GM18526 (cell line): ENCODE results near the gene PSMA2.

Experiments used
- POLR2A ChIP-seq: IDR thresholded peaks from 3 replicates; pipeline ENCODE4 v1.6.1; 2011; ENCODE audit not compliant: insufficient read length; ENCODE audit errors: extremely low read depth

PSMA2 gene

GRCh38 chr7:42952328-42952727, 20.4 kb upstream of the PSMA2 start:
- no peak for TF ChIP-seq POLR2A

GRCh38 chr7:42950417-42950816, 18.4 kb upstream of the PSMA2 start:
- no peak for TF ChIP-seq POLR2A

DNA sequence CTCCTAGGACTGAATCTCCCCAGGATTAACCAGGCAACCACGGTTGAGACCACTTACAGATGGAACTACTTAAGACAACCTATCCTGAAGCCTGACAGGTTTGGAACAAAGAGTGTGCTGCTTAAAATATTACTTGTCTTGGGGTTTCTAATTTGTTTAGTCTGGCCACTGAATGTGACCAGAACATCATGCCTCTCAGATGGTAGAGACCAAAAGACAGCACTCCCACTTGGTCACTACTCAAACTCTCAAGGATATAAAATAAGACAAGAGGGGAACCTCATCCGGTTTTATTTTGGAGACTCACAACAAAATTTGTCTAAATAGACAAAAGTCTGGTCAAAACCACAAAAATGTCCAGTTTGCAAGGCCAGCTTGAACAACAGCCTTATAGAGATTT, 15.5 kb upstream of the PSMA2 start:
- no peak for TF ChIP-seq POLR2A

DNA sequence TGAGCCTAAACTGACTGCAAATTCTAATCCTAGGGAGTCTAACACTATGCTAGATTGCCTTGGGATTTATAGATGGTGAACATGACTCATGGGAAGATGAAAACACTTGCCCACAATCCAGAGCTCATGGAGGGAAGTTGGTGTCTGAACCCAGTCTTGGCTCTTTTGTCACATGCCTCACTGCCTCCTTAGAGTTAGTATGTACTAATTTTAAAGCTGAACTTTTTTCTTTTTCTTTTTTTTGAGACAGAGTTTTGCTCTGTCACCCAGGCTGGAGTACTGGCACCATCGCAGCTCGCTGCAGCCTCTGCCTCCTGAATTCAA, 14.6 kb upstream of the PSMA2 start:
- no peak for TF ChIP-seq POLR2A

DNA sequence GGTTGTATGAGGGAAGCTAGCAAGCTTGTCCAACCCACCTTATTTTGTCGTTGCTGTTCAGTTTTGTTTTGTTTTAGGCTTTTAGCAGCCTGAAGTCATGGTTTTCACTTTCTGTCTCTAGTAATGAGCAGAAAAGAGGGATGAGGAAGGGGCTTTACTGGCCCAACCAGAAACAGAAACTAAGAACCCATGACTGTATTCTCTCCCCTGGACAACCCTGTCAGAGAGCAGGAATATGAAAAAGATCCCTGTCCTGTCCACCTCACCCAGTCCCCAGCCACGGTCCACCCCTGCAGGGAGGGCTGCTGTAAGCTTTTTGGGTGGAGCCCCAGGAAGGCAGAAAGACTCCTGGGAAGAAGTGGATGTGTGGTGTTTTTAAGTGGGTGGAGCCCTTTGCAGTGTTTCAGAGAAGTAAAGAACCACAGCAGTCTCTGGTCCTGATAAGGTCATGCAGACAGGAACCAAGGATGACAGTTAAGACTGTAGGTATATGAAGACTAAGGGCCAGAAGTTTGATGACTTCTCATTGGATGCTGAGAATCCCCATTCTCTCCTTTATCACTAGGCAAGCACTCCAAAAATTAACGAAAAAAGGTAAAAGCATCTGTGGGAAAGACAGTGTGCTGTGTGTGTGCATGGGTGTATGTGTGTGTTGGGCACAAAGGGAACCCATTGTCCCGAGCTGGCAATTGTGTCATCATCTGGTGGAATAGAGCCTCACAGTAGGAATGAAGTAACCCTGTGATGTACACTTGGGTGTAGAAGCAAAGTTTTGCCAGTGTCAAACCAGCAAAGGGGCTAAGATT, 14.1 kb upstream of the PSMA2 start:
- TF ChIP-seq POLR2A, result no peak

GRCh38 chr7:42940985-42941847, 9.2 kb upstream of the PSMA2 start:
- no peak for TF ChIP-seq POLR2A

- TF ChIP-seq POLR2A, result no peak
These were observed 7.7 kb upstream of the PSMA2 start for GRCh38 chr7:42939457-42940240.

DNA sequence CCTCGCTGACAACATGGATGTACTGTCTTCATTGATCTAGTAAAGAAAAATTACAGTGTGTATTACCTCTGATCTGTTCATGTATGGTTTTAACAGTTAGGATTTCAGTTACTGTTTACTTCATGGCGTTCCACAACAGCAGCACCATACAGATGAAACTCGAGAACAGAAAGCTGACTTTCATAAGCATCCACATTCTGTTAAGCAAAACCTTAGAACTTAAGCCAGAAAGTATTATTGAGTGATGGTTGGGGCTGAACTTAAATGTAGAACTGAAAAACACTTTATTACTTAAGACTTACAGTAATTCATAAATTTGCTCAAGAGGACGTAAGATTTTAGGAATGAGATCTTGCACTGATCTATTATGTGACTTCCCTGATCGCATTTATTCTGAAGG, 3.9 kb upstream of the PSMA2 start:
- TF ChIP-seq POLR2A, result no peak

DNA sequence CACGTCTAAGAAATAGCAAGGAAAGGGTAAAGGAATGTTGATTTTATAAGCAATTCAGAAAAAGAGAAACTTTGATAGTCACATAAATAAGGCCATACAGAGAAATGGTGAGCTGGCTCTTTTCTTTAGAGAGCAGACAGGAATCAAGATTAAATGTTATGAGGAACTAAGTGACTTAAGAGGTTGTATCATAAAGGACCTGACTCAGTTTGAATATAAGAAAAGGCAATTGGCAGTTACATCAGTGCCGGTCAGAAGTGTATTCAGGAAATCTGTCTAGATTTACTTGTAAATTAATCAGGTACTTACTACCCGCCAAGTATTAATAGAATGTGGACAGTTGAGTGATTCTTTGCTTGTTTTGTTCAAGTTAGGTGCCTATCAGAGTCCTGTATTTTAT, 2.3 kb upstream of the PSMA2 start:
- TF ChIP-seq POLR2A, result no peak

DNA sequence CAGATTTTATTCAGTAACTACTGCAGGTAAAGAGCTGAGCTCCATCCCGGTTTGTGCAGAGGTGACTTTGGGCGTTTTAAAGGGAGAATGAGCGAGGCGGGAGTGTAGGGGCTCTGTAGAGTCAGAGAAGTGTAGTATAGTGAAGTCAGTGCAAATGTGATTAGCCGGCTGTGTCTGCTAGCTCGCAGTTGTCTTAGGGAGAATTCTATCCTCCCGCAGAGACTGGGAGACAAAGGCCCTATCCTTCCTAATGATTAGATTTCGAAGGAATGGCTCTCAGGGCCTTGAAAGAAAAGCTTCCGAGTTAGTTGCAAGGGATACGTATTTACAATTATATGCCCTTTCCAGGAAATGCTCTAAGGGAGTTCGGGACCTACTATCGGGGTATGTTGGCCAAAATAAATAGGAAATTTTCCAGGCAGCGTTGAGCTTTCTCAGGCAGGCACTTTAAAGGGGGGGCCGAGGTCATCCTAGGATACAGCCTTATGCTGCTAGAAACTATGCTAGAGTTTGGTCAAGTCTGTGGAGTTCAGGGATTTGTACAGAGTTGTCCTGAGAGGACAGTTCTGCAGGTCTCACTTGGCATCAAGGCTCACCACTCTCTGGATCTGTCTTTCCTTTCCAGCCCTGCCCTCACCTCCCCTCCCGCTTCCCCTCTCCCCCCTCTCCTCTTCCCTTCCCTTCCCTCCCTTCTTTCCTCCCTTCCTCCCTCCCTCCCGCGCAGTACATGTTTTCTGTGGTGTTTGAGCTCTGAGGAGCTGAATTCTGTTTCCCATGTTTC, 1.0 kb upstream of the PSMA2 start:
- TF ChIP-seq POLR2A, result no peak

GRCh38 chr7:42931447-42931833, 534 bp downstream of the PSMA2 start:
- no peak for TF ChIP-seq POLR2A

DNA sequence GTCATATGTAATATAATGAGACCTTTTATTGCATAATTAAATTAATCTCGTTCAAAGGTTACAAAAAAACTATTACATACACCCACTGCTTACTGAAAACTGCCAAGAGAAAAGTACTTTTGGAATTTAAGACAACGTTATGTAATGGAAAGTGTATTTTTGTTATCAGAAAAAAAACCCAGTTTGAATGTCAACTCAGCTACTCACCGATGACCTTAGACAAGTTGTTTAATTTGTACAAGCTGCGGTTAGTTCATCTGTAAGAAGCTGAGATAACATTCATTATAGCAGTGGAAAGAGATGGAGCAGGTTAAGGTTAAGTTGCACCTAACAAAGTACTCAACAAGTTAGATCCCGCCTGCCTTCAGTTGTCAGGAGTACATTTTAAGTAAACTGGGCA, 1.1 kb downstream of the PSMA2 start:
- TF ChIP-seq POLR2A, result no peak

GRCh38 chr7:42929449-42929848, 2.5 kb downstream of the PSMA2 start:
- no peak for TF ChIP-seq POLR2A

GRCh38 chr7:42928754-42929153, 3.2 kb downstream of the PSMA2 start:
- TF ChIP-seq POLR2A, result no peak

DNA sequence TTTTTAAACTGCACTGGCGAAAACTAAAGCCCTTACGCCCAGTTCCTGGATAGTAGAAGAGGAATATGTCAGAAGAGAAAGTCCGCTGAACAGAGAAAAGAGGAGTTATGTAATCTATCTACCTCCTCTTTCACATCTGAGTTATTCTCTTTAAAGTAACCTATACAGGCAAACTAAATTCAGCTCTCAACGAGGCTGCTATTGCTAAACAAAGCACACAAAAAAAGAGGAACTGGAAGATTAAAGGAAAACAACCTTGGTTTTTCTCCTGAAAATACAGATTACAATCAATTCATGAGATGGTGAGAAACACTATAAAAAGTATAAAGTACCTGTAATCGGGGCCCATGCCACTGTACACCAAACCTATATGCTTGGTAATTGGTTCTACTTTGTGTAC, 5.8 kb downstream of the PSMA2 start:
- TF ChIP-seq POLR2A, result no peak
